Rectal smooth muscle tissue (tissue), 1 donor: ENCODE data around the gene KCNT1.

Experiments used
- H3K27ac ChIP-seq: one replicate; pipeline ENCODE4 v1.7.0; 2013; ENCODE audit warnings: low read depth, low read length, inconsistent platforms
- H3K27me3 ChIP-seq: one replicate; pipeline ENCODE4 v1.7.0; 2013; ENCODE audit warnings: low read length; ENCODE audit not compliant: control insufficient read depth, insufficient read depth
- H3K36me3 ChIP-seq: one replicate; pipeline ENCODE4 v1.7.0; 2013; ENCODE audit warnings: low read length; ENCODE audit not compliant: control insufficient read depth, insufficient read depth
- H3K4me1 ChIP-seq: one replicate; pipeline ENCODE4 v1.7.0; 2013; ENCODE audit warnings: low read length; ENCODE audit not compliant: control insufficient read depth, insufficient read depth
- H3K4me3 ChIP-seq: one replicate; pipeline ENCODE4 v1.7.0; 2013; ENCODE audit warnings: low read length
- H3K9ac ChIP-seq: one replicate; pipeline ENCODE4 v1.7.0; 2013; ENCODE audit warnings: low read length

Gene KCNT1

GRCh38 chr9:135815830-135816650 lies 114.1 kb downstream of the KCNT1 start:
- Histone ChIP-seq H3K9ac (no peak overlapping the region), H3K27ac (no peak overlapping the region), H3K27me3 (no peaks in the 10 kb centered on the region), H3K4me1 (no peaks in the 10 kb centered on the region), H3K4me3 (no peak overlapping the region), H3K36me3 (peaks cover 50% of the 10 kb centered on the region)

GRCh38 chr9:135816651-135816970 lies 114.6 kb downstream of the KCNT1 start:
- no peak overlapping the region for H3K4me3 ChIP-seq
- no peaks in the 10 kb centered on the region for H3K27me3 ChIP-seq
- no peak overlapping the region for H3K27ac ChIP-seq
- H3K4me1 ChIP-seq: no peaks in the 10 kb centered on the region
- H3K9ac ChIP-seq: no peak overlapping the region
- H3K36me3 ChIP-seq: peaks cover 48% of the 10 kb centered on the region

GRCh38 chr9:135817951-135818717 lies 116.1 kb downstream of the KCNT1 start:
- H3K4me3 ChIP-seq: no peak overlapping the region
- no peaks in the 10 kb centered on the region for H3K4me1 ChIP-seq
- no peak overlapping the region for H3K27ac ChIP-seq
- H3K9ac ChIP-seq: no peak overlapping the region
- H3K36me3 ChIP-seq: peaks cover 52% of the 10 kb centered on the region
- no peaks in the 10 kb centered on the region for H3K27me3 ChIP-seq

GRCh38 chr9:135818718-135819475 lies 116.9 kb downstream of the KCNT1 start:
- no peak overlapping the region for H3K9ac ChIP-seq
- H3K4me3 ChIP-seq: no peak overlapping the region
- H3K27ac ChIP-seq: no peak overlapping the region
- no peaks in the 10 kb centered on the region for H3K27me3 ChIP-seq
- peaks cover 49% of the 10 kb centered on the region for H3K36me3 ChIP-seq
- no peaks in the 10 kb centered on the region for H3K4me1 ChIP-seq

GRCh38 chr9:135819905-135820304 lies 117.9 kb downstream of the KCNT1 start:
- Histone ChIP-seq H3K36me3 (peaks cover 50% of the 10 kb centered on the region), H3K9ac (no peak overlapping the region), H3K4me3 (no peak overlapping the region), H3K27ac (no peak overlapping the region), H3K27me3 (no peaks in the 10 kb centered on the region), H3K4me1 (no peaks in the 10 kb centered on the region)

- Histone ChIP-seq H3K4me3 (no peak overlapping the region), H3K27me3 (no peaks in the 10 kb centered on the region), H3K4me1 (no peaks in the 10 kb centered on the region), H3K9ac (no peak overlapping the region), H3K27ac (no peak overlapping the region), H3K36me3 (peaks cover 48% of the 10 kb centered on the region)
Observed at GRCh38 chr9:135820661-135821060, 118.7 kb downstream of the KCNT1 start.

GRCh38 chr9:135821116-135821515 lies 119.1 kb downstream of the KCNT1 start:
- no peak overlapping the region for H3K27ac ChIP-seq
- no peak overlapping the region for H3K9ac ChIP-seq
- no peak overlapping the region for H3K4me3 ChIP-seq
- H3K36me3 ChIP-seq: peaks cover 43% of the 10 kb centered on the region
- no peaks in the 10 kb centered on the region for H3K4me1 ChIP-seq
- no peaks in the 10 kb centered on the region for H3K27me3 ChIP-seq

- Histone ChIP-seq H3K4me3 (no peak overlapping the region), H3K36me3 (peaks cover 36% of the 10 kb centered on the region), H3K4me1 (no peaks in the 10 kb centered on the region), H3K27me3 (no peaks in the 10 kb centered on the region), H3K27ac (no peak overlapping the region), H3K9ac (no peak overlapping the region)
Observed at GRCh38 chr9:135821733-135822373, 119.9 kb downstream of the KCNT1 start.

GRCh38 chr9:135822374-135822755 lies 120.4 kb downstream of the KCNT1 start:
- Histone ChIP-seq H3K9ac (no peak overlapping the region), H3K36me3 (peaks cover 31% of the 10 kb centered on the region), H3K27me3 (no peaks in the 10 kb centered on the region), H3K4me1 (no peaks in the 10 kb centered on the region), H3K27ac (no peak overlapping the region), H3K4me3 (no peak overlapping the region)

GRCh38 chr9:135823036-135823435 lies 121.1 kb downstream of the KCNT1 start:
- Histone ChIP-seq H3K9ac (no peak overlapping the region), H3K4me1 (no peaks in the 10 kb centered on the region), H3K4me3 (no peak overlapping the region), H3K27ac (no peak overlapping the region), H3K27me3 (no peaks in the 10 kb centered on the region), H3K36me3 (peaks cover 24% of the 10 kb centered on the region)

GRCh38 chr9:135825435-135826187 lies 123.6 kb downstream of the KCNT1 start:
- H3K9ac ChIP-seq: no peak overlapping the region
- no peaks in the 10 kb centered on the region for H3K4me1 ChIP-seq
- H3K27me3 ChIP-seq: no peaks in the 10 kb centered on the region
- H3K4me3 ChIP-seq: no peak overlapping the region
- H3K36me3 ChIP-seq: peaks cover 15% of the 10 kb centered on the region
- H3K27ac ChIP-seq: no peak overlapping the region
